Lower lobe of right lung (tissue), 2 donors: ENCODE results near the gene TMEM74B. TPM values are rescaled to one million over a fixed set of nuclear protein-coding genes. Genes with fewer than 3 reads are reported as not detected.

Experiments used
- ATAC-seq, 2 donors: fragments of 200-7000 bp; cut with Tn5 transposase; one replicate each; pipeline ENCODE4 v1.9.1; 2020 to 2022; ENCODE audit warnings: mild to moderate bottlenecking in 2 of 2, moderate library complexity in 2 of 2
- DNase-seq: peaks from one replicate; pipeline ENCODE4 v3.0.0-alpha.2; 2020
- H3K27ac ChIP-seq: fragments of 200-600 bp; one replicate; pipeline ENCODE4 v1.8.0; 2022
- H3K27me3 ChIP-seq: fragments of 200-600 bp; one replicate; pipeline ENCODE4 v1.8.0; 2022; ENCODE audit warnings: low read depth
- H3K36me3 ChIP-seq: fragments of 200-600 bp; one replicate; pipeline ENCODE4 v1.8.0; 2022; ENCODE audit warnings: mild to moderate bottlenecking
- H3K4me1 ChIP-seq: fragments of 200-600 bp; one replicate; pipeline ENCODE4 v1.8.0; 2022
- H3K4me3 ChIP-seq: fragments of 200-600 bp; one replicate; pipeline ENCODE4 v1.8.0; 2022; ENCODE audit warnings: mild to moderate bottlenecking
- H3K9me3 ChIP-seq: fragments of 200-600 bp; one replicate; pipeline ENCODE4 v1.8.0; 2022
- intact Hi-C: fragments of 100-400 bp; cut with DNase I; formaldehyde crosslinking; loops from one replicate; pipeline ENCODE4 v1.11.0; 2022
- long read RNA-seq: library from polyadenylated mRNA; unstranded; transcript quantifications from one replicate; pipeline ENCODE4 v2.0.0, GENCODE V29; 2021
- total RNA-seq: library from RNA; stranded (reverse); fragmentation: NEBNext Ultra II Directional; extraction: Animal tissue kit (Norgen Biotek cat#: 25700); gene quantifications from one replicate; pipeline ENCODE4 v1.2.1, GENCODE V29; 2021
- TF ChIP-seq, protein P1 (sequence below): fragments of 200-600 bp; IDR thresholded peaks from one replicate; pipeline ENCODE4 v1.8.0; 2022; ENCODE audit warnings: antibody characterized with exemption, mild to moderate bottlenecking
- donor health status: DM: no; HTN: yes; CAD: no; lungs with severe emphysema.

The TMEM74B gene
- total RNA-seq = 15.8 TPM
- long read RNA-seq, partial matches to known transcripts = 0 of 8 reads
- long read RNA-seq, other reads (novel, unspliced or antisense) = 5 of 8 reads

DNA sequence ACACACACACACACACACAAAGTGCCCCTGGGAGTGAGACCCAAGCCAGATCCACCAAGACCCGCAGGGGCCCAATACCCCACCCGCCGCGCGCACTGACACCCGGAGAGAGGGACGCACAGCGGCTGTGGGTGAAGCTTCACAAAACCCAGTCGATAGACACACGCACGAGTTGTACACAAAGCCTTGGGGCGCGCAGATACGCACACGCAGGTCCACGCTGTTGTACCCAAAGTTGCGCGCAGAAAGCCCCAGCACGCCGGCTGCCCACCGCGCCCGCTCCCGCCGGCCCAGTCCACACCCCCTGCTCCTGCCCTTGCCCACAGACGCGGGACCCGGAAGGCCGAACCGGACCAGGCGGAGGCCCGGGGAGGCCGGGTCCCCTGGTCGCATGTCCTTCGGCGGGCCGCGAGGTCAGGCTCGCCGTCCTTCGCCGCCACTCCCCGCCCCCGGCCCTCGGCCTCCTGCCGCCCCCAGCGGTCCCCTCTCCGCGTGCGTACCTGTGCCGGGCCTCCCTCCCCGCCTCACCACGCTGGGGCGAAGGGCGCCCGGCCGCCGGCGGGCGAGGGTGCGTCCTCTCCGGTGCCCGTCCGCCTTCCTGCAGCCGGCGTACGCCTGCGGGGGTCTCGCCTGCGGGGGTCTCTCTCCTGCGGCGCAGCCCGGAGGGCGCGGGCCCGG lies at the start of gene TMEM74B:
TSS of gene TMEM74B (minus strand) at position 344 of the 678 bp plus-strand sequence. CDS start 1,180 bp downstream, outside the sequence.
- no peaks in the 10 kb centered on the region for H3K9me3 ChIP-seq
- peak within 1 kb of the TSS; percentile 67 for H3K27ac ChIP-seq
- H3K36me3 ChIP-seq = no peaks in the 10 kb centered on the region
- H3K27me3 ChIP-seq = peaks cover 16% of the 10 kb centered on the region
- ATAC-seq (peak; percentile 6 to 18), DNase-seq (no peak)
- peak within 1 kb of the TSS; percentile 62 for H3K4me3 ChIP-seq
- intact Hi-C loops = no loop called here
- TF ChIP-seq, protein P1, sequence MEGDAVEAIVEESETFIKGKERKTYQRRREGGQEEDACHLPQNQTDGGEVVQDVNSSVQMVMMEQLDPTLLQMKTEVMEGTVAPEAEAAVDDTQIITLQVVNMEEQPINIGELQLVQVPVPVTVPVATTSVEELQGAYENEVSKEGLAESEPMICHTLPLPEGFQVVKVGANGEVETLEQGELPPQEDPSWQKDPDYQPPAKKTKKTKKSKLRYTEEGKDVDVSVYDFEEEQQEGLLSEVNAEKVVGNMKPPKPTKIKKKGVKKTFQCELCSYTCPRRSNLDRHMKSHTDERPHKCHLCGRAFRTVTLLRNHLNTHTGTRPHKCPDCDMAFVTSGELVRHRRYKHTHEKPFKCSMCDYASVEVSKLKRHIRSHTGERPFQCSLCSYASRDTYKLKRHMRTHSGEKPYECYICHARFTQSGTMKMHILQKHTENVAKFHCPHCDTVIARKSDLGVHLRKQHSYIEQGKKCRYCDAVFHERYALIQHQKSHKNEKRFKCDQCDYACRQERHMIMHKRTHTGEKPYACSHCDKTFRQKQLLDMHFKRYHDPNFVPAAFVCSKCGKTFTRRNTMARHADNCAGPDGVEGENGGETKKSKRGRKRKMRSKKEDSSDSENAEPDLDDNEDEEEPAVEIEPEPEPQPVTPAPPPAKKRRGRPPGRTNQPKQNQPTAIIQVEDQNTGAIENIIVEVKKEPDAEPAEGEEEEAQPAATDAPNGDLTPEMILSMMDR = no peak
- H3K4me1 ChIP-seq = peaks cover 18% of the 10 kb centered on the region

DNA sequence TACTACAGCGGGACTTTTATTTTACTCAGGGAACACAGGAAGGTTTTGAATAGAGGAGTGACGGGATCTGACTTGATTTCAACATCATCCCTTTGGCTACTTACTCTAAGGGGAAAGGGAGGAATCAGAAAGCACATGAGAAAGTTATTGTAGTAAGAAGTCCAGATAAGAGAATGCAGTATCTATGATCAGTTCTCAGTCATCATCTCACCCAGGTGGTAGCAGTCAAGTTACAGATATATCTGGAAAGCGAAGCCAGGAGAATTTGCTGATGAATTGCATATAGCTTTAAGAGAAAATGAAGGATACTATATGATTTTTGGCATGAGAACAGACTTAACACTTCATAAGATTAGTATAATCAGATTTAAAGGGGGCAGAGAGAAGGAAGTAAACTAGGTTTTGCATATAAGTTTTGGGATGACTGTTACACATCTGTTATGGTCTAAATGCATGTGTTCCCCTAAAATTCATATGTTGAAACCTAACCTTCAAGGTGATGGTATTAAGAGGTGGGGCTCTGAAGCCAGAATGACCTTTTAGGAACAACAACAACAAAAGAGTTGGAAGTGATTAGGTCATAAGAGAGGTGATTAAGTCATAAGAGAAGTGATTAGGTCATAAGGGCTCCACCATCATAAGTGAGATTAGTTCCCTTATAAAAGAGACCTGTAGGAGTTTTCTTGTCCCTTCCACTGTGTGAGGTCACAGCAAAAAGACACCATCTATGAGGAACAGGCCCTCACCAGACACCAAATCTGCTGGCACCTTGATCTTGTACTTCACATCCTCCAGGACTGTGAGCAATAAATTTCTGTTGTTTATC lies 47.7 kb upstream of the TMEM74B start:
- intact Hi-C loops = no loop called here
- no peaks in the 10 kb centered on the region for H3K9me3 ChIP-seq
- no peaks in the 10 kb centered on the region for H3K36me3 ChIP-seq
- DNase-seq (no peak), ATAC-seq (no peak)
- TF ChIP-seq, protein P1 = no peak
- no peaks in the 10 kb centered on the region for H3K4me1 ChIP-seq
- peaks cover 12% of the 10 kb centered on the region for H3K27me3 ChIP-seq
- H3K4me3 ChIP-seq = no peak overlapping the region
- H3K27ac ChIP-seq = no peak overlapping the region

DNA sequence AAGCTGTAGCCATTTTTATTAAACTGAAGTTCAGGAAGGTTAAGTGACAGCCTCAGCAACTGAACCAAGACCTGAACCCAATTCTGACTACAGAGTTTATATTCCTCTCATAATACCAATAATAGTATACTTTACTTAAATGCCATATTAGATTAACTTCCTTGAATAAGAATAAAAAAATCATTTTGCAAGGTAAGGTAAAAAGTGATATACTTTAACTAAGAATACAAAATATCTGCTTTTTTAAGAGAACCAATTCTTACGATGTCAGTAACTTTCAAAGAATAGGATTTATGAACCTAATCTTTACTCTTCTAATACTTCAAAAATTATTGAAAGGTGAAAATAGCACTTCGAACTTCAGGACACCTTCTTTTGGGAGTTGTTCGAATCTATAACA lies 44.8 kb upstream of the TMEM74B start:
- Histone ChIP-seq H3K4me1 (peaks cover 17% of the 10 kb centered on the region), H3K4me3 (no peak overlapping the region), H3K27me3 (peaks cover 20% of the 10 kb centered on the region), H3K36me3 (no peaks in the 10 kb centered on the region), H3K9me3 (no peaks in the 10 kb centered on the region), H3K27ac (no peak overlapping the region)
- intact Hi-C loops = no loop called here
- TF ChIP-seq, protein P1 = no peak
- ATAC-seq = no peak
- DNase-seq = no peak

GRCh38 chr20:1225783-1226654 lies 41.2 kb upstream of the TMEM74B start, which contains the start of gene RAD21L1:
Gene RAD21L1 (plus strand): TSS chr20:1226044. CDS start chr20:1228454, 2,410 bp downstream.
- Histone ChIP-seq H3K27me3 (peaks cover 20% of the 10 kb centered on the region), H3K9me3 (no peaks in the 10 kb centered on the region), H3K27ac (peak within 1 kb of the TSS; percentile 41)

More at GRCh38 chr20:1225783-1226654, 41.2 kb upstream of the TMEM74B start, which contains the start of gene RAD21L1:
- Histone ChIP-seq H3K4me1 (peaks cover 17% of the 10 kb centered on the region), H3K36me3 (no peaks in the 10 kb centered on the region), H3K4me3 (peak within 1 kb of the TSS; percentile 72)
- intact Hi-C loops = no loop called here
- peak; percentile 96 to 99 for ATAC-seq
- DNase-seq = peak; percentile 80
- TF ChIP-seq, protein P1 = no peak
